Measurements from ENCODE around the gene ARFRP1. TPM values are rescaled to one million over a fixed set of nuclear protein-coding genes. Genes with fewer than 3 reads are reported as not detected.
A peak's percentile ranks its signal among the peaks of the same experiment; 100 is the strongest.

Gene ARFRP1
- total RNA-seq, 1 experiment from 2014 or later: 42.7 TPM

- TF ChIP-seq CTCF (conservative IDR thresholded peaks at IDR 0.05): no peak
- Histone ChIP-seq H3K4me1 (ENCODE audit: insufficient read depth, low read length) (no peaks in the 10 kb centered on the region), H3K23me2 (ENCODE audit: insufficient read length, low read depth, low read length, poor library complexity, severe bottlenecking) (no peaks in the 10 kb centered on the region), H3K23ac (ENCODE audit: insufficient read length, low read depth, low read length) (no peak overlapping the region), H3K27ac (ENCODE audit: insufficient read length, low read depth, low read length) (no peak overlapping the region), H2BK20ac (ENCODE audit: low read depth, low read length, poor library complexity, severe bottlenecking) (no peak overlapping the region), H2BK12ac (ENCODE audit: insufficient read length, low read depth, low read length) (no peak overlapping the region), H3K79me1 (ENCODE audit: insufficient read depth, low read depth, low read length, poor library complexity, severe bottlenecking) (no peaks in the 10 kb centered on the region), H3K4me2 (ENCODE audit: insufficient read depth, insufficient read length, low read length) (no peak overlapping the region), H4K20me1 (ENCODE audit: control insufficient read depth, insufficient read depth, insufficient read length) (no peaks in the 10 kb centered on the region), H3K56ac (ENCODE audit: insufficient read length, low read depth, low read length) (no peak overlapping the region), H3K27me3 (ENCODE audit: insufficient read depth, low read length) (no peaks in the 10 kb centered on the region), H2BK5ac (ENCODE audit: insufficient read length, low read length) (no peak overlapping the region), H4K91ac (ENCODE audit: insufficient read length, low read depth, low read length) (no peak overlapping the region), H3K9me3 (ENCODE audit: control insufficient read depth, low read depth, low read length) (no peaks in the 10 kb centered on the region), H3K18ac (ENCODE audit: insufficient read length, low read depth, low read length) (no peak overlapping the region), H3K4ac (ENCODE audit: low read depth, low read length) (no peak overlapping the region), H3K9ac (ENCODE audit: extremely low read depth, insufficient read length, low read length) (no peak overlapping the region), H4K5ac (ENCODE audit: insufficient read length, low read depth, low read length) (no peak overlapping the region), H3K79me2 (ENCODE audit: insufficient read depth, low read length) (no peaks in the 10 kb centered on the region), H2AK5ac (ENCODE audit: insufficient read length, low read length) (no peak overlapping the region), H4K8ac (replicated peaks; ENCODE audit: insufficient read length, low read depth, low read length) (no peak overlapping the region), H2AFZ (ENCODE audit: low read length) (no peak overlapping the region), H3K14ac (ENCODE audit: insufficient read depth, low read length) (no peak overlapping the region), H2BK120ac (ENCODE audit: low read depth, low read length, poor library complexity, severe bottlenecking) (no peak overlapping the region), H2BK15ac (ENCODE audit: low read depth, low read length) (no peak overlapping the region), H3T11ph (ENCODE audit: low read length) (no peak overlapping the region)
- Mint-ChIP-seq H3K27me3 (ENCODE audit: low read depth) (no peaks in the 10 kb centered on the region; the same call in 1 of the 2 replicates), H3K9me3 (no peaks in the 10 kb centered on the region), H3K4me3 (no peak overlapping the region), H3K4me1 (no peaks in the 10 kb centered on the region), H3K36me3 (ENCODE audit: insufficient read depth in 1 of 3, low read depth in 3 of 3) (peaks cover 8 to 14% (median 10%) of the 10 kb centered on the region in 3 experiments; a peak in 6 of 7 replicates), H3K27ac (peak overlapping the region in 1 of 3 experiments; percentile 90; a peak in 1 of 7 replicates)
- WGBS (ENCODE audit: extremely low coverage, insufficient read length, low lambda C conversion rate): no CpG with 5 or more reads among the region's 31 CpGs
- no peak for DNase-seq
Observed at GRCh38 chr20:63688228-63689045, 19.3 kb downstream of the ARFRP1 start.
